MM.1S (cell line): ENCODE results near the gene CNNM2.

Source experiments
- DNase-seq: peaks from one replicate; pipeline ENCODE4 v3.0.0-alpha.2; 2015
- H2AFZ ChIP-seq: fragments of 300-600 bp; sonication (generic); 2 replicates; pipeline ENCODE4 v1.6.0; 2016; ENCODE audit warnings: antibody characterized with exemption, low read length
- H3F3A ChIP-seq: fragments of 300-600 bp; sonication (generic); 2 replicates; pipeline ENCODE4 v1.6.1; 2016; ENCODE audit warnings: mild to moderate bottlenecking, antibody characterized with exemption, low read length, moderate library complexity, mixed read lengths; ENCODE audit not compliant: insufficient read depth
- H3K27ac ChIP-seq: fragments of 300-600 bp; sonication (generic); 2 replicates; pipeline ENCODE4 v1.5.1; 2016; ENCODE audit warnings: mild to moderate bottlenecking, low read length
- H3K27me3 ChIP-seq: fragments of 300-600 bp; sonication (generic); replicated peaks from 2 replicates; pipeline ENCODE4 v1.6.0; 2016; ENCODE audit warnings: low read length; ENCODE audit not compliant: insufficient read depth
- H3K36me3 ChIP-seq: fragments of 300-600 bp; sonication (generic); replicated peaks from 2 replicates; pipeline ENCODE4 v1.6.1; 2016; ENCODE audit warnings: mild to moderate bottlenecking, low read length, mixed read lengths; ENCODE audit not compliant: insufficient read depth
- H3K4me1 ChIP-seq: fragments of 300-600 bp; sonication (generic); 2 replicates; pipeline ENCODE4 v1.6.1; 2016; ENCODE audit warnings: low read length, mixed read lengths
- H3K4me2 ChIP-seq: fragments of 300-600 bp; sonication (generic); 2 replicates; pipeline ENCODE4 v1.6.0; 2016; ENCODE audit warnings: low read depth, low read length
- H3K4me3 ChIP-seq: fragments of 300-600 bp; sonication (generic); 2 replicates; pipeline ENCODE4 v1.5.1; 2016; ENCODE audit warnings: low read length, mixed read lengths
- H3K79me2 ChIP-seq: fragments of 300-600 bp; sonication (generic); 2 replicates; pipeline ENCODE4 v1.6.1; 2016; ENCODE audit warnings: mixed run types, low read length, mixed read lengths
- H3K9ac ChIP-seq: fragments of 300-600 bp; sonication (generic); 2 replicates; pipeline ENCODE4 v1.6.1; 2016; ENCODE audit warnings: low read length, mixed read lengths
- H3K9me2 ChIP-seq: fragments of 300-600 bp; sonication (generic); replicated peaks from 2 replicates; pipeline ENCODE4 v1.6.1; 2016; ENCODE audit warnings: mild to moderate bottlenecking, low read length, mixed read lengths; ENCODE audit not compliant: insufficient read depth
- H3K9me3 ChIP-seq: fragments of 300-600 bp; sonication (generic); replicated peaks from 2 replicates; pipeline ENCODE4 v1.6.1; 2016; ENCODE audit warnings: mild to moderate bottlenecking, low read length, mixed read lengths; ENCODE audit not compliant: insufficient read depth
- H4K20me1 ChIP-seq: fragments of 300-600 bp; sonication (generic); 2 replicates; pipeline ENCODE4 v1.6.1; 2016; ENCODE audit warnings: mild to moderate bottlenecking, low read length, moderate library complexity, mixed read lengths; ENCODE audit not compliant: insufficient read depth
- EZH2 ChIP-seq: fragments of 300-600 bp; sonication (generic); optimal IDR thresholded peaks from 2 replicates; pipeline ENCODE3; 2017; ENCODE audit warnings: low read depth, mild to moderate bottlenecking, antibody characterized with exemption, low read length, mixed read lengths
- EZH2phosphoT487 ChIP-seq: fragments of 300-600 bp; sonication (generic); IDR thresholded peaks from 2 replicates; pipeline ENCODE4 v1.6.1; 2018; ENCODE audit warnings: antibody characterized with exemption, low read length
- TF ChIP-seq, protein P1 (sequence below): fragments of 300-600 bp; sonication (generic); IDR thresholded peaks from 2 replicates; pipeline ENCODE4 v1.5.1; 2016; ENCODE audit warnings: antibody characterized with exemption, low read length, mixed read lengths

Gene CNNM2

DNA sequence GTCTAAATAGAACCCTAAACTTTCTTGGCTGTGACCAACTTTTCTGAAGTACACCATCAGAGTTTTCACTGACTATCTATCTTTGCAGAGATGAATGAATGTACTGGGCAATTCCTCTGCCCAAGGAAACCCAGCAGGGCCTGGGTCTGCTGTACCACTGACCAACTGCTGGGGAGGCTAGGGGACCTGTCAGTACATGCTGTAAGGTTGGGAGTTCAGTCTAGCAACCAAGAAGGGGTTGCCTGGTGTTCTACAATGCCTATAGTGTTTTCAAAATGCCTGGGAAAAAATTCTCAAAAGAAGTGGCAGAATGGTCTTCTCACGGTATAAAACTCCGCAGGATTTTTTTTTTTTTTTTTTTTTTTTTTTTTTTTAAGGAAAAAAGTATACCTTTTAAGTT, 168.7 kb downstream of the CNNM2 start:
- no peak overlapping the region for H3K9ac ChIP-seq
- H3F3A ChIP-seq, result no peaks in the 10 kb centered on the region
- no peak for DNase-seq
- H3K4me1 ChIP-seq, result no peaks in the 10 kb centered on the region
- H3K9me3 ChIP-seq, result no peaks in the 10 kb centered on the region
- H3K4me2 ChIP-seq, result no peak overlapping the region
- H3K9me2 ChIP-seq, result no peaks in the 10 kb centered on the region
- no peaks in the 10 kb centered on the region for H4K20me1 ChIP-seq
- no peak overlapping the region for H2AFZ ChIP-seq
- no peak overlapping the region for H3K4me3 ChIP-seq
- H3K36me3 ChIP-seq, result no peaks in the 10 kb centered on the region
- no peak overlapping the region for H3K27ac ChIP-seq
- no peak for TF ChIP-seq EZH2phosphoT487
- no peak for TF ChIP-seq EZH2
- no peaks in the 10 kb centered on the region for H3K79me2 ChIP-seq
- H3K27me3 ChIP-seq, result no peaks in the 10 kb centered on the region

DNA sequence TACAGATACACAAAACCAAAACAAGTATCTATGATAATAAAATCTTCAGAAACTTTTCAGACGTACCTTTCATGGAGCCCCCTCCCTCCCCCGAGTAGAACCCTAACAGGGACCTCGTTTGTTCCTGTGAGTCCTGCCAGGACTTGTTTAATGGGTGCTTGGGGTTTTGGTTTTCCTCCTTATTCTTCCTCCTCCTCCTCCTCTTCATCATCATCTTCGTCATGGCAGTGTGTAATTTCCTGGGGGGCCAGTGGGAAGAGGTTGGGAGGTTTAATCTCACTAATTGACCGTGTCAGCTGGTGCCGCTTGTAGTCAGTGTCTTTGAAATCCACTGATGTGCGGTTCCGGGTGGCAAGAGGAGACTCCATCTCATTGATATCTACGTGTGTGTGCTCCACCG, 171.4 kb downstream of the CNNM2 start:
- Histone ChIP-seq H3K9ac (no peak overlapping the region), H3F3A (no peaks in the 10 kb centered on the region), H3K9me3 (no peaks in the 10 kb centered on the region), H2AFZ (no peak overlapping the region), H3K4me1 (no peaks in the 10 kb centered on the region), H3K79me2 (no peaks in the 10 kb centered on the region), H4K20me1 (no peaks in the 10 kb centered on the region), H3K27me3 (no peaks in the 10 kb centered on the region), H3K4me3 (no peak overlapping the region), H3K27ac (no peak overlapping the region), H3K9me2 (no peaks in the 10 kb centered on the region), H3K36me3 (no peaks in the 10 kb centered on the region), H3K4me2 (no peak overlapping the region)
- no peak for DNase-seq
- TF ChIP-seq EZH2phosphoT487, result no peak
- TF ChIP-seq, protein P1, sequence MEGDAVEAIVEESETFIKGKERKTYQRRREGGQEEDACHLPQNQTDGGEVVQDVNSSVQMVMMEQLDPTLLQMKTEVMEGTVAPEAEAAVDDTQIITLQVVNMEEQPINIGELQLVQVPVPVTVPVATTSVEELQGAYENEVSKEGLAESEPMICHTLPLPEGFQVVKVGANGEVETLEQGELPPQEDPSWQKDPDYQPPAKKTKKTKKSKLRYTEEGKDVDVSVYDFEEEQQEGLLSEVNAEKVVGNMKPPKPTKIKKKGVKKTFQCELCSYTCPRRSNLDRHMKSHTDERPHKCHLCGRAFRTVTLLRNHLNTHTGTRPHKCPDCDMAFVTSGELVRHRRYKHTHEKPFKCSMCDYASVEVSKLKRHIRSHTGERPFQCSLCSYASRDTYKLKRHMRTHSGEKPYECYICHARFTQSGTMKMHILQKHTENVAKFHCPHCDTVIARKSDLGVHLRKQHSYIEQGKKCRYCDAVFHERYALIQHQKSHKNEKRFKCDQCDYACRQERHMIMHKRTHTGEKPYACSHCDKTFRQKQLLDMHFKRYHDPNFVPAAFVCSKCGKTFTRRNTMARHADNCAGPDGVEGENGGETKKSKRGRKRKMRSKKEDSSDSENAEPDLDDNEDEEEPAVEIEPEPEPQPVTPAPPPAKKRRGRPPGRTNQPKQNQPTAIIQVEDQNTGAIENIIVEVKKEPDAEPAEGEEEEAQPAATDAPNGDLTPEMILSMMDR, result no peak
- no peak for TF ChIP-seq EZH2

DNA sequence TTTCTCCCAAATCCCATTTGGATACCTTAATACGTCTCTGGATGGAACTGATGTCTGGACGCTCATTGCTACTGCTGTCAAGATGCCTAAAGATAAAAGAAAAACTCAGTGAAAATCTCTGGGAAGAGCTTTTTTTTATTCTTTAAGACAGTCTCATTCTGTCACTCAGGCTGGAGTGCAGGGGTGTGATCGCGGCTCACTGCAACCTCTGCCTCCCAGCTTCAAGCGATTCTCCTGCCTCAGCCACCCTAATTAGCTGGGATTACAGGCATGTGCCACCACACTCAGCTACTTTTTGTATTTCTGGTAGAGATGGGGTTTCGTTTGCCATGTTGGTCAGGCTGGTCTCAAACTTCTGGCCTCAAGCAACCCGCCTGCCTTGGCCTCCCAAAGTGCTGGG, 172.8 kb downstream of the CNNM2 start:
- no peaks in the 10 kb centered on the region for H3K36me3 ChIP-seq
- H3K27ac ChIP-seq, result no peak overlapping the region

DNA sequence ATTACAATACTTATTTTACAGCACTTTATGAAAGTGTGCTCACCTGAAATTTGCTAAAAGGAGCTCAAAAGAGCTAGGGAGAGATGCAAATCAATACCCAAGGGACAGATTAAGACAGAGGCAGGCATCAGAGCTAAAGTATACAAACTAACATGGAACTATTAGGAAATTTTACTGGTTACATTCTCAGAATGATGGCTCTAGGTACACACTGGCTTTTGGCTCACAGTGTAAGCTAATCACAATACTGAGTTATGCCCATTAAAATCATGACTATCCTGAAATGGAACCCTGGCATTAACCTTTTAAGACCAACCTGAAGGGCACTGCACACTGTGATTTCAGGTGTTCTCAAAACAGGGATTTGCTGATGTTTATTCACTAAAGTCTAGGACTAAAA, 176.9 kb downstream of the CNNM2 start:
- DNase-seq, result no peak
- Histone ChIP-seq H3K9me2 (no peaks in the 10 kb centered on the region), H3K4me1 (no peaks in the 10 kb centered on the region), H3K9me3 (no peaks in the 10 kb centered on the region), H3K36me3 (no peaks in the 10 kb centered on the region), H2AFZ (no peak overlapping the region), H3K9ac (no peak overlapping the region), H3K4me3 (no peak overlapping the region), H3F3A (no peaks in the 10 kb centered on the region), H3K27me3 (no peaks in the 10 kb centered on the region), H3K4me2 (no peak overlapping the region), H3K79me2 (no peaks in the 10 kb centered on the region), H3K27ac (no peak overlapping the region), H4K20me1 (no peaks in the 10 kb centered on the region)
- TF ChIP-seq, protein P1, result no peak
- TF ChIP-seq EZH2phosphoT487, result no peak
- no peak for TF ChIP-seq EZH2

More for the DNA sequence above, 172.8 kb downstream of the CNNM2 start:
- Histone ChIP-seq H2AFZ (no peak overlapping the region), H4K20me1 (no peaks in the 10 kb centered on the region), H3K4me3 (no peak overlapping the region), H3K9me2 (no peaks in the 10 kb centered on the region), H3K9ac (no peak overlapping the region), H3K79me2 (no peaks in the 10 kb centered on the region), H3K9me3 (no peaks in the 10 kb centered on the region), H3F3A (no peaks in the 10 kb centered on the region), H3K4me1 (no peaks in the 10 kb centered on the region), H3K4me2 (no peak overlapping the region), H3K27me3 (no peaks in the 10 kb centered on the region)
- TF ChIP-seq EZH2 (no peak), EZH2phosphoT487 (no peak)
- TF ChIP-seq, protein P1, result no peak
- no peak for DNase-seq
